ENCODE results near the gene CHRNA5. TPM values are rescaled to one million over a fixed set of nuclear protein-coding genes. Genes with fewer than 3 reads are reported as not detected.

Gene CHRNA5
- total RNA-seq, 1 donor from 2014 or later = 3.8 TPM

- intact Hi-C loops (cut with micrococcal nuclease) = loop anchor here (5.0 kb wide), 1 partner anchor 71 kb away; no protein-coding TSS in a partner anchor
Observed at GRCh38 chr15:78636378-78636859, 71.1 kb downstream of the CHRNA5 start.

GRCh38 chr15:78637776-78638435, 72.6 kb downstream of the CHRNA5 start:
- intact Hi-C loops (cut with micrococcal nuclease) = loop anchor here (5.0 kb wide), 1 partner anchor 69 kb away; no protein-coding TSS in a partner anchor

- intact Hi-C loops (cut with micrococcal nuclease) = loop anchor here (5.0 kb wide), 1 partner anchor 69 kb away; no protein-coding TSS in a partner anchor
Observed at GRCh38 chr15:78638658-78639314, 73.5 kb downstream of the CHRNA5 start.

- intact Hi-C loops (cut with micrococcal nuclease) = no loop called here
Observed at GRCh38 chr15:78640527-78641101, 75.3 kb downstream of the CHRNA5 start.

- intact Hi-C loops (cut with micrococcal nuclease) = no loop called here
Observed at GRCh38 chr15:78641102-78641748, 75.9 kb downstream of the CHRNA5 start, which contains the start of gene CHRNB4. Gene CHRNB4, minus strand, starts transcription at chr15:78641210. Its CDS starts 77 bp downstream, at chr15:78641133.

- intact Hi-C loops (cut with micrococcal nuclease) = no loop called here
Observed at GRCh38 chr15:78641749-78642275, 76.5 kb downstream of the CHRNA5 start.

GRCh38 chr15:78642331-78642730, 77.0 kb downstream of the CHRNA5 start:
- intact Hi-C loops (cut with micrococcal nuclease) = no loop called here

Other genes starting within 250 kb of the CHRNA5 start
- 0.52 TPM in 1 of 2 replicates, not detected in the other for gene CRABP1, start 225.2 kb upstream of the CHRNA5 start, total RNA-seq
- gene IREB2, start 127.3 kb upstream of the CHRNA5 start, total RNA-seq = 72.8 and 78.6 TPM in 2 replicates
- 0.77 and 1.2 TPM in 2 replicates for gene HYKK, start 57.9 kb upstream of the CHRNA5 start, total RNA-seq
- gene PSMA4, start 25.1 kb upstream of the CHRNA5 start, total RNA-seq = 292 TPM in 2 replicates
- not detected in 2 replicates for gene CHRNA3, start 55.5 kb downstream of the CHRNA5 start, total RNA-seq
- not detected in 2 replicates for gene CHRNB4, start 75.7 kb downstream of the CHRNA5 start, total RNA-seq
- 2.3 and 2.5 TPM in 2 replicates for gene ADAMTS7, start 245.9 kb downstream of the CHRNA5 start, total RNA-seq

All from T-helper 2 cell treated with Interferon-gamma antibody and Interleukin-4, amounts not matched to agents 100 ng/mL and 5 ng/mL, for 36 hours (primary cell).